ENCODE results near the gene RB1. TPM values are rescaled to one million over a fixed set of nuclear protein-coding genes. Genes with fewer than 3 reads are reported as not detected.

RB1 gene
- total RNA-seq, 1 donor from 2014 or later, result 27.7 TPM

Other genes with a start within 250 kb of the RB1 start
- gene MED4, start 208.6 kb upstream of the RB1 start, total RNA-seq, result 42.2 TPM
- 537 TPM for gene ITM2B, start 70.5 kb upstream of the RB1 start, total RNA-seq
- 14.8 TPM for gene LPAR6, start 109.4 kb downstream of the RB1 start, total RNA-seq
- 16.4 TPM for gene RCBTB2, start 229.3 kb downstream of the RB1 start, total RNA-seq